Measurements from ENCODE around the gene FBN2.

The FBN2 gene

GRCh38 chr5:128538000-128538249, at the start of gene FBN2:
FBN2 (minus strand) TSS chr5:128538245; CDS start chr5:128537603, 642 bp downstream.
- DNase-seq (ENCODE audit: low read depth in 2 of 2), result no peak

GRCh38 chr5:128587275-128587674, 49.2 kb upstream of the FBN2 start:
- no peak for DNase-seq (ENCODE audit: low read depth in 2 of 2)

GRCh38 chr5:128586848-128587247, 48.8 kb upstream of the FBN2 start:
- DNase-seq (ENCODE audit: low read depth in 2 of 2), result no peak

- DNase-seq (ENCODE audit: low read depth in 2 of 2), result no peak
Observed at GRCh38 chr5:128579639-128580038, 41.6 kb upstream of the FBN2 start.

- DNase-seq (ENCODE audit: low read depth in 2 of 2), result no peak
Observed at GRCh38 chr5:128579093-128579492, 41.0 kb upstream of the FBN2 start.

- DNase-seq (ENCODE audit: low read depth in 2 of 2), result no peak
Observed at GRCh38 chr5:128574041-128574440, 36.0 kb upstream of the FBN2 start.

- DNase-seq (ENCODE audit: low read depth in 2 of 2), result no peak
Observed at GRCh38 chr5:128572930-128573319, 34.9 kb upstream of the FBN2 start.

GRCh38 chr5:128572051-128572929, 34.2 kb upstream of the FBN2 start:
- DNase-seq (ENCODE audit: low read depth in 2 of 2), result no peak

- DNase-seq (ENCODE audit: low read depth in 2 of 2), result no peak
Observed at GRCh38 chr5:128566178-128566577, 28.1 kb upstream of the FBN2 start.

- no peak for DNase-seq (ENCODE audit: low read depth in 2 of 2)
Observed at GRCh38 chr5:128559300-128560297, 21.6 kb upstream of the FBN2 start.

GRCh38 chr5:128553747-128554146, 15.7 kb upstream of the FBN2 start:
- DNase-seq (ENCODE audit: low read depth in 2 of 2), result no peak

GRCh38 chr5:128551476-128551875, 13.4 kb upstream of the FBN2 start:
- no peak for DNase-seq (ENCODE audit: low read depth in 2 of 2)

GRCh38 chr5:128549496-128549895, 11.5 kb upstream of the FBN2 start:
- no peak for DNase-seq (ENCODE audit: low read depth in 2 of 2)

GRCh38 chr5:128546658-128547281, 8.7 kb upstream of the FBN2 start:
- DNase-seq (ENCODE audit: low read depth in 2 of 2), result no peak

GRCh38 chr5:128541385-128541784, 3.3 kb upstream of the FBN2 start:
- DNase-seq (ENCODE audit: low read depth in 2 of 2), result no peak

GRCh38 chr5:128539038-128539429, 989 bp upstream of the FBN2 start:
- DNase-seq (ENCODE audit: low read depth in 2 of 2), result no peak

- DNase-seq (ENCODE audit: low read depth in 2 of 2), result no peak
Observed at GRCh38 chr5:128538250-128539037, 399 bp upstream of the FBN2 start.

GRCh38 chr5:128537221-128537999, 635 bp downstream of the FBN2 start:
- no peak for DNase-seq (ENCODE audit: low read depth in 2 of 2)

- no peak for DNase-seq (ENCODE audit: low read depth in 2 of 2)
Observed at GRCh38 chr5:128536254-128537220, 1.5 kb downstream of the FBN2 start.

- no peak for DNase-seq (ENCODE audit: low read depth in 2 of 2)
Observed at GRCh38 chr5:128535251-128535650, 2.8 kb downstream of the FBN2 start.
